Measurements from ENCODE around the gene GOLGA8H. TPM values are rescaled to one million over a fixed set of nuclear protein-coding genes. Genes with fewer than 3 reads are reported as not detected.
"Not testable (repeated sequence)": the region's sequence is repeated elsewhere in the genome, so short reads cannot be mapped to it uniquely, and the experiment has no call there.

Gene GOLGA8H
- total RNA-seq, 2 experiments from 2014 or later, result not detected

GRCh38 chr15:30598953-30599352, 4.9 kb upstream of the GOLGA8H start:
- H3K36me3 ChIP-seq (ENCODE audit: insufficient read depth, low read length); intact Hi-C loops (cut with DNase I, micrococcal nuclease); CTCF ChIA-PET; H3K27me3 ChIP-seq (ENCODE audit: control insufficient read depth in 1 of 2, insufficient read depth in 2 of 2, low read length in 2 of 2); H3K27me3 Mint-ChIP-seq; H3K27ac ChIP-seq (ENCODE audit: low read depth in 1 of 2, low read length in 2 of 2); H3K4me1 Mint-ChIP-seq (ENCODE audit: low read depth); H3K4me3 ChIP-seq (ENCODE audit: low read length); H3K4me3 Mint-ChIP-seq; ATAC-seq (ENCODE audit: poor library complexity); H3K9me3 Mint-ChIP-seq; H3K36me3 Mint-ChIP-seq (ENCODE audit: low read depth); POLR2A ChIA-PET; H3K4me1 ChIP-seq (ENCODE audit: insufficient read depth, low read length); H3K9me3 ChIP-seq (ENCODE audit: control insufficient read depth in 1 of 2, insufficient read depth in 1 of 2, low read length in 2 of 2); H3K27ac Mint-ChIP-seq: not testable (repeated sequence)
- DNase-seq, result peak in 1 of 14 experiments; percentile 12
- TF ChIP-seq, protein P1, sequence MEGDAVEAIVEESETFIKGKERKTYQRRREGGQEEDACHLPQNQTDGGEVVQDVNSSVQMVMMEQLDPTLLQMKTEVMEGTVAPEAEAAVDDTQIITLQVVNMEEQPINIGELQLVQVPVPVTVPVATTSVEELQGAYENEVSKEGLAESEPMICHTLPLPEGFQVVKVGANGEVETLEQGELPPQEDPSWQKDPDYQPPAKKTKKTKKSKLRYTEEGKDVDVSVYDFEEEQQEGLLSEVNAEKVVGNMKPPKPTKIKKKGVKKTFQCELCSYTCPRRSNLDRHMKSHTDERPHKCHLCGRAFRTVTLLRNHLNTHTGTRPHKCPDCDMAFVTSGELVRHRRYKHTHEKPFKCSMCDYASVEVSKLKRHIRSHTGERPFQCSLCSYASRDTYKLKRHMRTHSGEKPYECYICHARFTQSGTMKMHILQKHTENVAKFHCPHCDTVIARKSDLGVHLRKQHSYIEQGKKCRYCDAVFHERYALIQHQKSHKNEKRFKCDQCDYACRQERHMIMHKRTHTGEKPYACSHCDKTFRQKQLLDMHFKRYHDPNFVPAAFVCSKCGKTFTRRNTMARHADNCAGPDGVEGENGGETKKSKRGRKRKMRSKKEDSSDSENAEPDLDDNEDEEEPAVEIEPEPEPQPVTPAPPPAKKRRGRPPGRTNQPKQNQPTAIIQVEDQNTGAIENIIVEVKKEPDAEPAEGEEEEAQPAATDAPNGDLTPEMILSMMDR (IDR thresholded peaks at IDR 0.05), result peak; percentile 28

DNA sequence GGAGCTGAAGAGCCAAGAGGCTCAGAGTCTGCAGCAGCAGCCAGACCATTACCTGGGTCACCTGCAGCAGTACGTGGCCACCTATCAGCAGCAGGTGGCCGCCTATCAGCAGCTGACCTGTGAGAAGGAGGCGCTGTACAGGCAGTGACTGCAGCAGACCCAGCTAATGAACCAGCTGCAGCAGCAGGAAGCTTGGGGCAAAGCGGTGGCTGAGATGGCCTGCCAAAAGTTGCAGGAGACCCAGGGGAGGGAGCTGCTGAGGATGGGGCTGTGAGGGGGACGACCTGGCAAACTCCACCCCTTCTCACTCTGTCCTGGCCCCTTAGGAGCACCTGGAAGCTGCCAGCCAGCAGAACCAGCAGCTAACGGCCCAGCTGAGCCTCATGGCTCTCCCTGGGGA, 8.4 kb downstream of the GOLGA8H start:
- H3K4me1 Mint-ChIP-seq (ENCODE audit: low read depth); H3K27me3 ChIP-seq (ENCODE audit: control insufficient read depth in 1 of 2, insufficient read depth in 2 of 2, low read length in 2 of 2); H3K4me1 ChIP-seq (ENCODE audit: insufficient read depth, low read length); DNase-seq; CTCF ChIA-PET; intact Hi-C loops (cut with DNase I, micrococcal nuclease); H3K9me3 Mint-ChIP-seq; ATAC-seq (ENCODE audit: poor library complexity); H3K27ac Mint-ChIP-seq; H3K27ac ChIP-seq (ENCODE audit: low read depth in 1 of 2, low read length in 2 of 2); POLR2A ChIA-PET; H3K9me3 ChIP-seq (ENCODE audit: control insufficient read depth in 1 of 2, insufficient read depth in 1 of 2, low read length in 2 of 2); H3K4me3 Mint-ChIP-seq; H3K36me3 ChIP-seq (ENCODE audit: insufficient read depth, low read length); H3K4me3 ChIP-seq (ENCODE audit: low read length); H3K27me3 Mint-ChIP-seq; H3K36me3 Mint-ChIP-seq (ENCODE audit: low read depth): not testable (repeated sequence)

GRCh38 chr15:30621342-30621741, 17.5 kb downstream of the GOLGA8H start:
- intact Hi-C loops (cut with DNase I, micrococcal nuclease); ATAC-seq (ENCODE audit: poor library complexity); CTCF ChIA-PET; H3K27me3 Mint-ChIP-seq; H3K9me3 ChIP-seq (ENCODE audit: control insufficient read depth in 1 of 2, insufficient read depth in 1 of 2, low read length in 2 of 2); H3K27ac ChIP-seq (ENCODE audit: low read depth in 1 of 2, low read length in 2 of 2); H3K27ac Mint-ChIP-seq; H3K4me1 ChIP-seq (ENCODE audit: insufficient read depth, low read length); POLR2A ChIA-PET; H3K4me3 Mint-ChIP-seq; H3K36me3 ChIP-seq (ENCODE audit: insufficient read depth, low read length); H3K27me3 ChIP-seq (ENCODE audit: control insufficient read depth in 1 of 2, insufficient read depth in 2 of 2, low read length in 2 of 2); H3K9me3 Mint-ChIP-seq; H3K4me3 ChIP-seq (ENCODE audit: low read length): not testable (repeated sequence)
- peaks cover 14% of the 10 kb centered on the region for H3K4me1 Mint-ChIP-seq (ENCODE audit: low read depth)
- DNase-seq, result peak in 2 of 14 experiments; percentile 13 to 25
- H3K36me3 Mint-ChIP-seq (ENCODE audit: low read depth), result peaks cover 19% of the 10 kb centered on the region
- TF ChIP-seq, protein P1 (IDR thresholded peaks at IDR 0.05), result peak; percentile 27

- POLR2A ChIA-PET, result interaction anchor here (0.6 to 1.4 kb wide), 3 partner anchors 701 to 1989 kb away, joined by 6 to 9 read pairs (median 8); partner anchors contain the start of genes KLF13 and NSMCE3
- H3K27me3 ChIP-seq (ENCODE audit: control insufficient read depth in 1 of 2, insufficient read depth in 2 of 2, low read length in 2 of 2); H3K9me3 Mint-ChIP-seq; CTCF ChIA-PET; H3K27me3 Mint-ChIP-seq; H3K4me1 ChIP-seq (ENCODE audit: insufficient read depth, low read length); H3K9me3 ChIP-seq (ENCODE audit: control insufficient read depth in 1 of 2, insufficient read depth in 1 of 2, low read length in 2 of 2); intact Hi-C loops (cut with DNase I, micrococcal nuclease); H3K36me3 ChIP-seq (ENCODE audit: insufficient read depth, low read length): not testable (repeated sequence)
- ATAC-seq (ENCODE audit: poor library complexity), result peak; percentile 90
- Histone ChIP-seq H3K27ac (ENCODE audit: low read depth in 1 of 2, low read length in 2 of 2) (peak within 1 kb of the TSS; percentile 61 to 83), H3K4me3 (ENCODE audit: low read length) (peak within 1 kb of the TSS; percentile 72)
- peaks cover 25% of the 10 kb centered on the region for H3K4me1 Mint-ChIP-seq (ENCODE audit: low read depth)
- H3K36me3 Mint-ChIP-seq (ENCODE audit: low read depth), result peaks cover 24% of the 10 kb centered on the region
- peak; percentile 88 to 98 (median 92) for DNase-seq
- peak within 1 kb of the TSS; percentile 96 for H3K27ac Mint-ChIP-seq
- H3K4me3 Mint-ChIP-seq, result peak within 1 kb of the TSS; percentile 97
These were observed 21.8 kb downstream of the GOLGA8H start, which contains the start of gene ARHGAP11B for GRCh38 chr15:30625436-30626193. TSS of gene ARHGAP11B (plus strand) at chr15:30626128.

DNA sequence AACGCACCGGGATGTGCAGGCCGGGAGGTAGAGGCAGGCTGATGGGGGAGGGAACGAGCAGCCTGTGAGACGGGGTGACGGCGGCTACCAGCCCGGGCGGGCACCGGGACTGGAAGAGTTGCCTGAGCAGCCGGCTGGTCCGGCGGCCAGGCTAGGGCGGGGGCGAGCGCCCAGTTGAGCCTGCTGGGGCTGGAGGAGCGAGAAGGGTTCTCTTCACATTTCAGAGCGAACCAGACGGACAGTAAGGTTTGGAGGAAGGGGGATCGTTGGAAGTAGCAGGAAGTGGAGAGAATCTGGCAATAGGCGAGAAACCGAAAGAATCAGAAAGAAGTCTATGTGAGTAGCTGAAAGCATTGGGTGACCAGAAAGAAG, 22.4 kb downstream of the GOLGA8H start:
- POLR2A ChIA-PET, result interaction anchor here (0.6 to 1.4 kb wide), 3 partner anchors 700 to 1989 kb away, joined by 6 to 9 read pairs (median 8); partner anchors contain the start of genes KLF13 and NSMCE3
- intact Hi-C loops (cut with DNase I, micrococcal nuclease); ATAC-seq (ENCODE audit: poor library complexity): not testable (repeated sequence)

More for the DNA sequence above, 22.4 kb downstream of the GOLGA8H start:
- peaks cover 24% of the 10 kb centered on the region for H3K36me3 Mint-ChIP-seq (ENCODE audit: low read depth)
- H3K27ac ChIP-seq (ENCODE audit: low read depth in 1 of 2, low read length in 2 of 2); H3K4me1 ChIP-seq (ENCODE audit: insufficient read depth, low read length); H3K36me3 ChIP-seq (ENCODE audit: insufficient read depth, low read length); H3K27me3 Mint-ChIP-seq; CTCF ChIA-PET; H3K9me3 Mint-ChIP-seq; H3K9me3 ChIP-seq (ENCODE audit: control insufficient read depth in 1 of 2, insufficient read depth in 1 of 2, low read length in 2 of 2); H3K27me3 ChIP-seq (ENCODE audit: control insufficient read depth in 1 of 2, insufficient read depth in 2 of 2, low read length in 2 of 2): not testable (repeated sequence)
- H3K27ac Mint-ChIP-seq, result peak overlapping the region; percentile 96
- H3K4me3 ChIP-seq (ENCODE audit: low read length), result peak overlapping the region; percentile 72
- H3K4me3 Mint-ChIP-seq, result peak overlapping the region; percentile 97
- H3K4me1 Mint-ChIP-seq (ENCODE audit: low read depth), result peaks cover 25% of the 10 kb centered on the region
- peak in 4 of 14 experiments; percentile 4 to 37 (median 30) for DNase-seq

All from CD4-positive, alpha-beta T cell (primary cell).